Astrocyte (in vitro differentiated cells and primary cell): ENCODE data around the gene HACL1. TPM values are rescaled to one million over a fixed set of nuclear protein-coding genes. Genes with fewer than 3 reads are reported as not detected.

Experiments used
- DNase-seq: peaks from one replicate; pipeline ENCODE4 v3.0.0-alpha.2; 2010; ENCODE audit warnings: low read depth
- FAIRE-seq: peaks from 2 replicates; lab custom pipeline; 2011; peaks lifted over from hg19 to GRCh38; lab: Jason Lieb, UNC
- H2AFZ ChIP-seq: 2 replicates; pipeline ENCODE4 v1.6.0; 2012; ENCODE audit warnings: low read depth, low read length, inconsistent platforms
- H3K27ac ChIP-seq: 2 replicates; pipeline ENCODE4 v1.5.1; 2011; ENCODE audit warnings: low read depth, low read length, inconsistent platforms
- H3K27me3 ChIP-seq: 2 replicates; pipeline ENCODE4 v1.6.0; 2011; ENCODE audit warnings: low read length, inconsistent platforms; ENCODE audit not compliant: insufficient read depth
- H3K36me3 ChIP-seq: 2 replicates; pipeline ENCODE4 v1.5.1; 2011; ENCODE audit warnings: low read length, inconsistent platforms; ENCODE audit not compliant: insufficient read depth
- H3K4me1 ChIP-seq: 2 replicates; pipeline ENCODE4 v1.5.1; 2011; ENCODE audit warnings: low read length, inconsistent platforms; ENCODE audit not compliant: insufficient read depth
- H3K4me2 ChIP-seq: 2 replicates; pipeline ENCODE4 v1.6.0; 2012; ENCODE audit warnings: low read length, inconsistent platforms
- H3K4me3 ChIP-seq: 2 replicates; pipeline ENCODE4 v1.5.1; 2011; ENCODE audit warnings: low read depth, mild to moderate bottlenecking, low read length, inconsistent platforms; ENCODE audit not compliant: insufficient read depth
- H3K79me2 ChIP-seq: 2 replicates; pipeline ENCODE4 v1.6.0; 2012; ENCODE audit warnings: mild to moderate bottlenecking, low read length, inconsistent platforms; ENCODE audit not compliant: insufficient read depth
- H3K9ac ChIP-seq: 2 replicates; pipeline ENCODE4 v1.6.0; 2012; ENCODE audit warnings: mild to moderate bottlenecking, low read length, inconsistent platforms
- H3K9me3 ChIP-seq: 2 replicates; pipeline ENCODE4 v1.5.1; 2012; ENCODE audit warnings: low read depth, mild to moderate bottlenecking, low read length, inconsistent platforms; ENCODE audit not compliant: insufficient read depth
- H4K20me1 ChIP-seq: 2 replicates; pipeline ENCODE4 v1.6.0; 2012; ENCODE audit warnings: low read length, inconsistent platforms; ENCODE audit not compliant: insufficient read depth
- H3K27ac Mint-ChIP-seq: one replicate; pipeline ENCODE4 v1.8.0; 2021; ENCODE audit warnings: mild to moderate bottlenecking, mixed read lengths; ENCODE audit not compliant: unreplicated experiment
- H3K27me3 Mint-ChIP-seq: one replicate; pipeline ENCODE4 v1.8.0; 2021; ENCODE audit warnings: low read depth, mixed read lengths; ENCODE audit not compliant: unreplicated experiment
- H3K36me3 Mint-ChIP-seq: one replicate; pipeline ENCODE4 v1.8.0; 2021; ENCODE audit warnings: low read depth, mixed read lengths; ENCODE audit not compliant: unreplicated experiment
- H3K4me1 Mint-ChIP-seq: one replicate; pipeline ENCODE4 v1.8.0; 2021; ENCODE audit warnings: low read depth, mixed read lengths; ENCODE audit not compliant: unreplicated experiment
- H3K4me3 Mint-ChIP-seq: one replicate; pipeline ENCODE4 v1.8.0; 2021; ENCODE audit warnings: mild to moderate bottlenecking, moderate library complexity, mixed read lengths; ENCODE audit not compliant: unreplicated experiment
- H3K9me3 Mint-ChIP-seq: one replicate; pipeline ENCODE4 v1.8.0; 2021; ENCODE audit warnings: mild to moderate bottlenecking, mixed read lengths; ENCODE audit not compliant: unreplicated experiment
- EZH2 ChIP-seq: IDR thresholded peaks from 2 replicates; pipeline ENCODE4 v1.6.1; 2012; ENCODE audit warnings: mild to moderate bottlenecking, low read length, inconsistent platforms; ENCODE audit not compliant: insufficient read depth
- total RNA-seq: library from RNA; stranded (reverse); gene quantifications from 2 replicates; pipeline ENCODE4 v1.2.1, GENCODE V29; 2021
- TF ChIP-seq, protein P1 (sequence below): IDR thresholded peaks from 2 replicates; pipeline ENCODE4 v1.5.1; 2011; ENCODE audit warnings: low read depth, mild to moderate bottlenecking, inconsistent platforms, low read length, moderate library complexity; ENCODE audit not compliant: insufficient read depth

The HACL1 gene
- total RNA-seq, 1 donor from 2014 or later: 17.8 TPM

DNA sequence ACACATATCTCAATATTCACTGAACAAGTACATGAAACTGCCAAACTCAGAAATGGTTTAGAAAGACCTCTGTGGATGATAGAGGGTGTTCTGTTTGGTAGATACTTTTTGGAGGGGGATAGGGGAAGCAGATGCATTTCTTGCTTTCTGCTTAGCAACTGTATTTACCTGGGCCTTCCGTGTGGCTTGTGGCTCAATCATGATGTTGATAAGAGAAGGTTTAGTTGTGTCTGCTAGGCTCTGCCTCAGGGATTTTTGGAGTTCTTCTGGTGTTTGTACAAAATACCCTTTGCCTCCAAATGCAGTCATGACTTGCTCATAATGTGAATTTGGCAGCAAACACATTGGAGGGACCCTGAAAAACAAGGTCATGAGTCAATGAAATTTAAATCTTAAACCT lies 38.2 kb downstream of the HACL1 start:
- Histone ChIP-seq H3K36me3 (peaks cover 37% of the 10 kb centered on the region), H2AFZ (no peak overlapping the region), H3K9me3 (no peaks in the 10 kb centered on the region), H3K79me2 (no peaks in the 10 kb centered on the region), H3K4me2 (no peak overlapping the region), H3K27me3 (no peaks in the 10 kb centered on the region), H3K9ac (no peak overlapping the region), H4K20me1 (no peaks in the 10 kb centered on the region), H3K4me1 (no peaks in the 10 kb centered on the region), H3K4me3 (no peak overlapping the region), H3K27ac (no peak overlapping the region)
- H3K4me3 Mint-ChIP-seq: no peak overlapping the region
- FAIRE-seq: no peak
- no peaks in the 10 kb centered on the region for H3K9me3 Mint-ChIP-seq
- no peak overlapping the region for H3K27ac Mint-ChIP-seq
- no peak for DNase-seq
- H3K4me1 Mint-ChIP-seq: no peaks in the 10 kb centered on the region
- H3K27me3 Mint-ChIP-seq: no peaks in the 10 kb centered on the region
- H3K36me3 Mint-ChIP-seq: peaks cover 6% of the 10 kb centered on the region
- TF ChIP-seq EZH2: no peak
- TF ChIP-seq, protein P1, sequence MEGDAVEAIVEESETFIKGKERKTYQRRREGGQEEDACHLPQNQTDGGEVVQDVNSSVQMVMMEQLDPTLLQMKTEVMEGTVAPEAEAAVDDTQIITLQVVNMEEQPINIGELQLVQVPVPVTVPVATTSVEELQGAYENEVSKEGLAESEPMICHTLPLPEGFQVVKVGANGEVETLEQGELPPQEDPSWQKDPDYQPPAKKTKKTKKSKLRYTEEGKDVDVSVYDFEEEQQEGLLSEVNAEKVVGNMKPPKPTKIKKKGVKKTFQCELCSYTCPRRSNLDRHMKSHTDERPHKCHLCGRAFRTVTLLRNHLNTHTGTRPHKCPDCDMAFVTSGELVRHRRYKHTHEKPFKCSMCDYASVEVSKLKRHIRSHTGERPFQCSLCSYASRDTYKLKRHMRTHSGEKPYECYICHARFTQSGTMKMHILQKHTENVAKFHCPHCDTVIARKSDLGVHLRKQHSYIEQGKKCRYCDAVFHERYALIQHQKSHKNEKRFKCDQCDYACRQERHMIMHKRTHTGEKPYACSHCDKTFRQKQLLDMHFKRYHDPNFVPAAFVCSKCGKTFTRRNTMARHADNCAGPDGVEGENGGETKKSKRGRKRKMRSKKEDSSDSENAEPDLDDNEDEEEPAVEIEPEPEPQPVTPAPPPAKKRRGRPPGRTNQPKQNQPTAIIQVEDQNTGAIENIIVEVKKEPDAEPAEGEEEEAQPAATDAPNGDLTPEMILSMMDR: no peak

DNA sequence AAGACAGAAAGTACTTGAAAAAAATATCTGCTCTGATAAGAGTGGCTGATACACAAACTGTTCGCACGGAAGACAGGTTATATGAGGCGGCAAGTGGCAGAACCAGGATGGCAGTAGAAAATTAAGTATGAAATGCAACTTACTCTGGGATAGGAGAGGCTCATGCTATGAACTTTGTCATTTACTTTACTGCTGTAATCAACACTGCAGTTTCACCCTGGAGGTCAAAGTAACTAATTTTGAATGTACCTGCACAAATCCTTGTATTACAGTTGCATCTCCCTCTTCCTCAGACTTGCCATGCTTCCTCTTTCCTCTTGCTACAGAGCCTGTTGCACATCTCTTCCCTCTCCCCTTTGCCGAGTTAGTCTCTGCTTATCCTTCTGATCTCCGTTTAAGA lies 38.8 kb downstream of the HACL1 start:
- Histone ChIP-seq H3K4me2 (no peak overlapping the region), H4K20me1 (no peaks in the 10 kb centered on the region), H3K36me3 (peaks cover 33% of the 10 kb centered on the region), H3K4me1 (no peaks in the 10 kb centered on the region), H3K27ac (no peak overlapping the region), H3K27me3 (no peaks in the 10 kb centered on the region), H3K9ac (no peak overlapping the region), H2AFZ (no peak overlapping the region), H3K79me2 (no peaks in the 10 kb centered on the region), H3K9me3 (no peaks in the 10 kb centered on the region), H3K4me3 (no peak overlapping the region)
- Mint-ChIP-seq H3K9me3 (no peaks in the 10 kb centered on the region), H3K27me3 (no peaks in the 10 kb centered on the region), H3K36me3 (peaks cover 4% of the 10 kb centered on the region), H3K4me1 (peaks cover 3% of the 10 kb centered on the region), H3K4me3 (no peak overlapping the region), H3K27ac (no peak overlapping the region)
- TF ChIP-seq, protein P1: no peak
- TF ChIP-seq EZH2: no peak
- no peak for DNase-seq
- FAIRE-seq: no peak

DNA sequence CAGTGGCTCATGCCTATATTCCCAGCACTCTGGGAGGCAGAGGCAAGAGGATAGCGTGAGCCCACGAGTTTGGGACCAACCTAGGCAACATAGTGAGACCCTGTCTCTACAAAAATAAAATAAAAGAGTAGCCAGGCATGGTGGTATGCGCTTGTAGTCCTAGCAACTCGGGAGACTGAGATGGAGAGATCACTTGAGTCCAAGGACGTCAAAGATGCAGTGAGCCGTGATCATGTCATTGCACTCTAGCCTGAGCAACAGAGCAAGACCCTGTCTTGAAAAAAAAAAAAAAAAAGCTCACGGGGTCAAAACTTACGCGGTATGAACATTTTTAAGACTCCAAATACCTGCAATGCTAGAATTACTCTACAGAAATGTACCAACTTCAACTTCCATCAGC lies 42.8 kb downstream of the HACL1 start:
- Mint-ChIP-seq H3K36me3 (peaks cover 8% of the 10 kb centered on the region), H3K4me3 (no peak overlapping the region), H3K4me1 (peaks cover 3% of the 10 kb centered on the region), H3K9me3 (no peaks in the 10 kb centered on the region), H3K27me3 (no peaks in the 10 kb centered on the region), H3K27ac (no peak overlapping the region)
- FAIRE-seq: no peak
- no peak overlapping the region for H3K4me3 ChIP-seq
- no peak overlapping the region for H3K4me2 ChIP-seq
- TF ChIP-seq EZH2: no peak
- TF ChIP-seq, protein P1: no peak
- no peak overlapping the region for H3K9ac ChIP-seq
- H3K79me2 ChIP-seq: no peaks in the 10 kb centered on the region
- no peak for DNase-seq
- peaks cover 25% of the 10 kb centered on the region for H3K36me3 ChIP-seq
- H3K27ac ChIP-seq: no peak overlapping the region
- no peaks in the 10 kb centered on the region for H3K27me3 ChIP-seq
- H3K4me1 ChIP-seq: no peaks in the 10 kb centered on the region
- H3K9me3 ChIP-seq: no peaks in the 10 kb centered on the region
- no peak overlapping the region for H2AFZ ChIP-seq
- H4K20me1 ChIP-seq: no peaks in the 10 kb centered on the region
